DOHH2 (cell line): ENCODE data around the gene USP32.

Experiments used
- H3F3A ChIP-seq: fragments of 200-600 bp; sonication (generic), shearing (Covaris generic); 2 replicates; pipeline ENCODE4 v1.6.0; 2016; ENCODE audit warnings: antibody characterized with exemption, mild to moderate bottlenecking; ENCODE audit not compliant: control insufficient read depth, insufficient read depth
- H3K27ac ChIP-seq: fragments of 200-600 bp; sonication (generic); 2 replicates; pipeline ENCODE4 v1.5.1; 2014; ENCODE audit warnings: low read depth, mild to moderate bottlenecking, low read length, moderate library complexity
- H3K27me3 ChIP-seq: fragments of 200-600 bp; sonication (generic); 2 replicates; pipeline ENCODE4 v1.6.1; 2014; ENCODE audit warnings: mild to moderate bottlenecking, low read length, mixed read lengths; ENCODE audit not compliant: control insufficient read depth
- H3K36me3 ChIP-seq: fragments of 200-600 bp; sonication (generic); 2 replicates; pipeline ENCODE4 v1.6.1; 2014; ENCODE audit warnings: mild to moderate bottlenecking, low read length, moderate library complexity, mixed read lengths; ENCODE audit not compliant: control insufficient read depth
- H3K4me1 ChIP-seq: fragments of 200-600 bp; sonication (generic); 2 replicates; pipeline ENCODE4 v1.6.1; 2014; ENCODE audit warnings: mild to moderate bottlenecking, low read length, mixed read lengths; ENCODE audit not compliant: control insufficient read depth
- H3K4me2 ChIP-seq: fragments of 200-600 bp; sonication (generic); 2 replicates; pipeline ENCODE4 v1.6.0; 2014; ENCODE audit warnings: mild to moderate bottlenecking, low read length, moderate library complexity
- H3K4me3 ChIP-seq: fragments of 200-600 bp; sonication (generic); 2 replicates; pipeline ENCODE4 v1.5.1; 2014; ENCODE audit warnings: mild to moderate bottlenecking, low read length, mixed read lengths
- H3K79me2 ChIP-seq: fragments of 200-600 bp; sonication (generic); 2 replicates; pipeline ENCODE4 v1.6.1; 2014; ENCODE audit warnings: mild to moderate bottlenecking, low read length, mixed read lengths; ENCODE audit not compliant: control insufficient read depth
- H3K9me2 ChIP-seq: fragments of 200-600 bp; sonication (generic); replicated peaks from 2 replicates; pipeline ENCODE4 v1.6.1; 2014; ENCODE audit warnings: mild to moderate bottlenecking, low read length, mixed read lengths; ENCODE audit not compliant: control insufficient read depth
- H3K9me3 ChIP-seq: fragments of 200-600 bp; sonication (generic); 2 replicates; pipeline ENCODE4 v1.6.1; 2014; ENCODE audit warnings: antibody characterized with exemption, low read length, mixed read lengths; ENCODE audit not compliant: control insufficient read depth, insufficient read depth
- H4K20me1 ChIP-seq: fragments of 200-600 bp; sonication (generic); 2 replicates; pipeline ENCODE4 v1.6.0; 2014; ENCODE audit warnings: low read depth, mild to moderate bottlenecking, antibody characterized with exemption, low read length, moderate library complexity; ENCODE audit not compliant: control insufficient read depth, insufficient read depth
- EZH2phosphoT487 ChIP-seq: fragments of 200-600 bp; sonication (generic); IDR thresholded peaks from 2 replicates; pipeline ENCODE4 v1.6.1; 2017; ENCODE audit warnings: borderline replicate concordance, mild to moderate bottlenecking, antibody characterized with exemption, low read length, moderate library complexity, mixed read lengths
- TF ChIP-seq, protein P1 (sequence below): fragments of 200-600 bp; sonication (generic); IDR thresholded peaks from one replicate; pipeline ENCODE4 v1.5.1; 2014; ENCODE audit warnings: antibody characterized with exemption, mild to moderate bottlenecking, low read depth, low read length; ENCODE audit not compliant: poor library complexity, severe bottlenecking

USP32 gene

DNA sequence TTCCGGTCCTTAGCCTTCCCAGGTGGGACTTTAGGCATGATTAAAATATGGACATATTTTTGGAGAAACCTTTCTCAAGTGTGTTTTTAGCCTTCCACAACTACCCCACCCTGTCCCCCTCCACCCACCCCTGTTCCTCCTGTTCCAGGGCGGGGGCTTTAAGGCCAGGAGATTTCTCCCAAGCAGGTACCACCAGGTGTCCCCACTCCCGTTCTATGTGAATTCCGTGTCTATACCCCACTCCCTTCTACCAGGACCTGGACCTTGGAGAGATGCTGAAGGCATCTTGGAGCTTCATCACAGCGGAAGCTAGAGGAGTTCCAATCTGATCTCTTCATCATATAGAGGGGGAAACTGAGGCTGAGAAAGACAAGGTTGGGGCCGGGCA lies 232.5 kb downstream of the USP32 start:
- no peaks in the 10 kb centered on the region for H3K4me1 ChIP-seq
- peaks cover 11% of the 10 kb centered on the region for H3K27me3 ChIP-seq
- TF ChIP-seq EZH2phosphoT487, result no peak
- TF ChIP-seq, protein P1, sequence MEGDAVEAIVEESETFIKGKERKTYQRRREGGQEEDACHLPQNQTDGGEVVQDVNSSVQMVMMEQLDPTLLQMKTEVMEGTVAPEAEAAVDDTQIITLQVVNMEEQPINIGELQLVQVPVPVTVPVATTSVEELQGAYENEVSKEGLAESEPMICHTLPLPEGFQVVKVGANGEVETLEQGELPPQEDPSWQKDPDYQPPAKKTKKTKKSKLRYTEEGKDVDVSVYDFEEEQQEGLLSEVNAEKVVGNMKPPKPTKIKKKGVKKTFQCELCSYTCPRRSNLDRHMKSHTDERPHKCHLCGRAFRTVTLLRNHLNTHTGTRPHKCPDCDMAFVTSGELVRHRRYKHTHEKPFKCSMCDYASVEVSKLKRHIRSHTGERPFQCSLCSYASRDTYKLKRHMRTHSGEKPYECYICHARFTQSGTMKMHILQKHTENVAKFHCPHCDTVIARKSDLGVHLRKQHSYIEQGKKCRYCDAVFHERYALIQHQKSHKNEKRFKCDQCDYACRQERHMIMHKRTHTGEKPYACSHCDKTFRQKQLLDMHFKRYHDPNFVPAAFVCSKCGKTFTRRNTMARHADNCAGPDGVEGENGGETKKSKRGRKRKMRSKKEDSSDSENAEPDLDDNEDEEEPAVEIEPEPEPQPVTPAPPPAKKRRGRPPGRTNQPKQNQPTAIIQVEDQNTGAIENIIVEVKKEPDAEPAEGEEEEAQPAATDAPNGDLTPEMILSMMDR, result no peak
- H3K4me2 ChIP-seq, result no peak overlapping the region
- H4K20me1 ChIP-seq, result no peaks in the 10 kb centered on the region
- H3K4me3 ChIP-seq, result no peak overlapping the region
- H3K79me2 ChIP-seq, result no peaks in the 10 kb centered on the region
- no peaks in the 10 kb centered on the region for H3K9me3 ChIP-seq
- H3F3A ChIP-seq, result no peaks in the 10 kb centered on the region
- no peaks in the 10 kb centered on the region for H3K9me2 ChIP-seq
- no peaks in the 10 kb centered on the region for H3K36me3 ChIP-seq
- no peak overlapping the region for H3K27ac ChIP-seq

DNA sequence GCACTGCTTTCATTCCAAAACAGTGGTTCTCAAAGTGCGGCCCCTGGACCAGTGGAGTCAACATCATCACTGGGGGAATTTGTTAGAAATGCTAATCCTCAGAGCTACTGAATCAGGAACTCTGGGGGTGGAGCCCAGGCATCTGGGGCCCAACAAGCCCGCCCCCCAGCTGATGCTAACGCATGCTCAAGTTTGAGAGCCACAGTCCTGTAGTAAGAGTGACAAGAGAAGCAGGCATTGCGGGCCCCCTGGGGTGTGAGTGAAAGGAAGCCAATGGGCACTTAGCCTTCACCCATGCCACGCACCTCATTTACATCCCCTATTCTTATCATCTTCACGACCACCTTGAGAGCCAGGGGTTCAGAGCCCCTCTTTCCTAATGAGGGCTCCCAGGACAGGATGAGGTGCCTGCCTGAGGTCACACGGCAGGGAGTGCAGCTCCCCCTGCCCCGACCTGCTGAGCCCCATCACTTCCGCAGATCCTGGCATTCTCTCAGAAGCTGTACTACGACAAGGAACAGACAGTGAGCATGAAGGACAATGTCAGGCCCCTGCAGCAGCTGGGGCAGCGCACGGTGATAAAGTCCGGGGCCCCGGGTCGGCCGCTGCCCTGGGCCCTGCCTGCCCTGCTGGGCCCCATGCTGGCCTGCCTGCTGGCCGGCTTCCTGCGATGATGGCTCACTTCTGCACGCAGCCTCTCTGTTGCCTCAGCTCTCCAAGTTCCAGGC lies 233.0 kb downstream of the USP32 start:
- Histone ChIP-seq H3K9me2 (no peaks in the 10 kb centered on the region), H3K4me2 (no peak overlapping the region), H3K9me3 (no peaks in the 10 kb centered on the region), H3K4me3 (no peak overlapping the region), H3K36me3 (no peaks in the 10 kb centered on the region), H3K79me2 (no peaks in the 10 kb centered on the region), H3K27me3 (peaks cover 11% of the 10 kb centered on the region), H3K4me1 (no peaks in the 10 kb centered on the region), H3F3A (no peaks in the 10 kb centered on the region), H4K20me1 (no peaks in the 10 kb centered on the region), H3K27ac (no peak overlapping the region)
- TF ChIP-seq EZH2phosphoT487, result no peak
- TF ChIP-seq, protein P1, result no peak

DNA sequence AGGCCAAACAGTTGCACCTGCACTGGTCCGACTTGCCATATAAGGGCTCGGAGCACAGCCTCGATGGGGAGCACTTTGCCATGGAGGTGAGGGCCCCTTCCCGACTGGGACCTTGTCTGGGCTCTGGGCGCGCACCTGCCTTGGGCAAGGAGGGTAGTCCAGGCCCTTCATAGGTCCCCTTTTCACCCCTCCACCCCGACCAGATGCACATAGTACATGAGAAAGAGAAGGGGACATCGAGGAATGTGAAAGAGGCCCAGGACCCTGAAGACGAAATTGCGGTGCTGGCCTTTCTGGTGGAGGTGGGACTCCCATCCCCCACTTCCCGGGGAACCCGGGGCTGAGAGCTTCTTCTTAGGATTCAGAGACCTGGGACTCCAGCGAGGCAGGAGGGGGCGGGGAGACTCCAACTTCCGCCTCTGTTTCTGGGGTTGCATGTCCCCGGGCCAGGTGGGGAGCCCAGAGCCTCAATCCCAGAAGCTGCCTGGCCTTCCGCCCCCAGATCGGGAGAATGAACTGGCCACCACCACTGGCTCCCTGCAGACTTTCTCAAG lies 234.4 kb downstream of the USP32 start:
- no peak for TF ChIP-seq EZH2phosphoT487
- TF ChIP-seq, protein P1, result no peak
- peaks cover 11% of the 10 kb centered on the region for H3K27me3 ChIP-seq
- H3K36me3 ChIP-seq, result no peaks in the 10 kb centered on the region
- H3K79me2 ChIP-seq, result no peaks in the 10 kb centered on the region
- H3K4me3 ChIP-seq, result no peak overlapping the region
- H3F3A ChIP-seq, result no peaks in the 10 kb centered on the region
- H3K4me1 ChIP-seq, result no peaks in the 10 kb centered on the region
- no peak overlapping the region for H3K27ac ChIP-seq
- H3K9me2 ChIP-seq, result no peaks in the 10 kb centered on the region
- H4K20me1 ChIP-seq, result no peaks in the 10 kb centered on the region
- no peaks in the 10 kb centered on the region for H3K9me3 ChIP-seq
- no peak overlapping the region for H3K4me2 ChIP-seq
